SK-N-SH (cell line): ENCODE results near the gene ATP7B. TPM values are rescaled to one million over a fixed set of nuclear protein-coding genes. Genes with fewer than 3 reads are reported as not detected.

Experiments used
- CTCF ChIA-PET: fragments of 300-600, 350-600 bp; formaldehyde crosslinking; extraction: SDS; loops from one replicate; lab custom pipeline; 2021; lab: Yijun Ruan, JAX
- POLR2A ChIA-PET: fragments of 350-600 bp; sonication (Branson Sonifier 250); formaldehyde crosslinking; extraction: SDS; loops from one replicate; lab custom pipeline; 2020; ENCODE audit warnings: antibody characterized with exemption, inconsistent platforms; lab: Yijun Ruan, JAX
- DNase-seq: peaks from one replicate; pipeline ENCODE4 v3.0.0; 2012
- H2AFZ ChIP-seq: fragments of 200-600 bp; sonication (generic); 2 replicates; pipeline ENCODE4 v1.8.1; 2016; ENCODE audit warnings: antibody characterized with exemption, mild to moderate bottlenecking, low read depth
- H3F3A ChIP-seq: fragments of 200-600 bp; sonication (generic); replicated peaks from 2 replicates; pipeline ENCODE3; 2016; ENCODE audit warnings: antibody characterized with exemption, mild to moderate bottlenecking; ENCODE audit not compliant: insufficient read depth
- H3K27ac ChIP-seq, 2 experiments: fragments of 200-500 bp in 1 of 2; fragments of 200-600 bp in 1 of 2; sonication (Bioruptor generic) in 1 of 2; sonication (generic), shearing (Covaris generic) in 1 of 2; 2 replicates each; pipeline versions ENCODE4 v1.5.1 to v1.6.1; 2014 to 2016; ENCODE audit warnings: low read depth in 2 of 2, inconsistent platforms in 1 of 2, low read length in 1 of 2, mild to moderate bottlenecking in 1 of 2, mixed read lengths in 1 of 2
- H3K27me3 ChIP-seq: fragments of 200-600 bp; sonication (generic), shearing (Covaris generic); 2 replicates; pipeline ENCODE4 v1.6.1; 2016; ENCODE audit warnings: mixed run types; ENCODE audit not compliant: insufficient read depth
- H3K36me3 ChIP-seq, 2 experiments: fragments of 200-500 bp in 1 of 2; fragments of 200-600 bp in 1 of 2; sonication (Bioruptor generic) in 1 of 2; sonication (generic) in 1 of 2; replicated peaks in 1 of 2; 2 replicates each; pipeline versions ENCODE3 to v1.5.1; 2014 to 2016; ENCODE audit warnings: low read length in 1 of 2, mild to moderate bottlenecking in 1 of 2; ENCODE audit not compliant: insufficient read depth in 2 of 2, control insufficient read depth in 1 of 2
- H3K4me1 ChIP-seq, 2 experiments: fragments of 200-500 bp in 1 of 2; fragments of 200-600 bp in 1 of 2; sonication (Bioruptor generic) in 1 of 2; sonication (generic), shearing (Covaris generic) in 1 of 2; 2 replicates each; pipeline versions ENCODE4 v1.5.1 to v1.6.1; 2014 to 2016; ENCODE audit warnings: low read depth in 1 of 2, low read length in 1 of 2, mixed run types in 1 of 2; ENCODE audit not compliant: insufficient read depth in 2 of 2, control insufficient read depth in 1 of 2
- H3K4me2 ChIP-seq: fragments of 200-600 bp; sonication (generic), shearing (Covaris generic); 2 replicates; pipeline ENCODE4 v1.6.1; 2017; ENCODE audit warnings: mixed run types
- H3K4me3 ChIP-seq, 2 experiments: fragments of 200-500 bp in 1 of 2; fragments of 200-600 bp in 1 of 2; sonication (Bioruptor generic) in 1 of 2; sonication (generic), shearing (Covaris generic) in 1 of 2; 2 replicates each; pipeline versions ENCODE4 v1.5.1 to v1.8.1; 2014 to 2016; ENCODE audit warnings: low read depth in 2 of 2, inconsistent platforms in 1 of 2, low read length in 1 of 2, mild to moderate bottlenecking in 1 of 2, mixed read lengths in 1 of 2, moderate library complexity in 1 of 2
- H3K79me2 ChIP-seq: fragments of 200-600 bp; sonication (generic); 2 replicates; pipeline ENCODE4 v1.8.1; 2017; ENCODE audit warnings: mild to moderate bottlenecking; ENCODE audit not compliant: insufficient read depth
- H3K9ac ChIP-seq: fragments of 200-600 bp; sonication (generic); 2 replicates; pipeline ENCODE4 v1.6.1; 2017; ENCODE audit warnings: mixed run types
- H3K9me2 ChIP-seq: fragments of 200-600 bp; sonication (generic); 2 replicates; pipeline ENCODE4 v1.6.1; 2017; ENCODE audit warnings: mixed run types
- H3K9me3 ChIP-seq: fragments of 200-600 bp; sonication (generic); 2 replicates; pipeline ENCODE4 v1.6.1; 2017; ENCODE audit warnings: mixed run types, mild to moderate bottlenecking, moderate library complexity
- H4K20me1 ChIP-seq: fragments of 200-600 bp; sonication (generic); 2 replicates; pipeline ENCODE4 v1.6.1; 2017; ENCODE audit warnings: mild to moderate bottlenecking, mixed run types; ENCODE audit not compliant: insufficient read depth
- CHD2 ChIP-seq: fragments of 150-350 bp; IDR thresholded peaks from 2 replicates; pipeline ENCODE4 v1.6.1; 2018; ENCODE audit warnings: low read length; ENCODE audit not compliant: partially characterized antibody
- EP300 ChIP-seq, 2 experiments: IDR thresholded peaks; 2 replicates each; pipeline versions ENCODE4 v1.4.0 to v1.6.1; 2012; ENCODE audit warnings: borderline replicate concordance in 1 of 2, low read depth in 1 of 2, low read length in 1 of 2
- FOXJ3 ChIP-seq: sonication (generic); formaldehyde crosslinking; IDR thresholded peaks from 2 replicates; pipeline ENCODE4 v1.5.1; 2020; ENCODE audit warnings: mild to moderate bottlenecking, missing genetic modification reagents
- GABPA ChIP-seq: IDR thresholded peaks from 2 replicates; pipeline ENCODE4 v1.4.0; 2012; ENCODE audit warnings: low read depth, mild to moderate bottlenecking
- GATA2 ChIP-seq: sonication (generic); formaldehyde crosslinking; IDR thresholded peaks from 2 replicates; pipeline ENCODE4 v1.5.0; 2020; ENCODE audit warnings: mild to moderate bottlenecking, missing genetic modification reagents
- JUND ChIP-seq: IDR thresholded peaks from 2 replicates; pipeline ENCODE4 v1.4.0; 2012
- MXI1 ChIP-seq: IDR thresholded peaks from 2 replicates; pipeline ENCODE4 v1.6.1; 2012; ENCODE audit warnings: mild to moderate bottlenecking, low read depth, low read length, improper control_type of control experiment
- NFIC ChIP-seq: IDR thresholded peaks from 2 replicates; pipeline ENCODE4 v1.4.0; 2012; ENCODE audit warnings: borderline replicate concordance
- POLR2AphosphoS5 ChIP-seq: IDR thresholded peaks from 2 replicates; pipeline ENCODE4 v1.6.1; 2012; ENCODE audit warnings: low read depth, low read length
- RAD21 ChIP-seq: IDR thresholded peaks from 2 replicates; pipeline ENCODE4 v1.6.1; 2012; ENCODE audit warnings: mild to moderate bottlenecking, low read length
- RFX5 ChIP-seq: IDR thresholded peaks from 2 replicates; pipeline ENCODE4 v1.6.1; 2012; ENCODE audit warnings: mild to moderate bottlenecking, improper control_type of control experiment, low read length
- SIN3A ChIP-seq: IDR thresholded peaks from 2 replicates; pipeline ENCODE4 v1.6.1; 2012; ENCODE audit warnings: low read depth, mild to moderate bottlenecking, low read length, moderate library complexity, borderline replicate concordance
- SMC3 ChIP-seq: IDR thresholded peaks from 2 replicates; pipeline ENCODE4 v1.6.1; 2012; ENCODE audit warnings: low read depth, low read length, improper control_type of control experiment
- TAF1 ChIP-seq: IDR thresholded peaks from 2 replicates; pipeline ENCODE4 v1.6.1; 2012; ENCODE audit warnings: low read depth, mild to moderate bottlenecking, low read length, moderate library complexity, borderline replicate concordance
- TCF12 ChIP-seq: IDR thresholded peaks from 2 replicates; pipeline ENCODE4 v1.4.0; 2012
- TEAD4 ChIP-seq: IDR thresholded peaks from 2 replicates; pipeline ENCODE4 v1.4.0; 2012; ENCODE audit warnings: mild to moderate bottlenecking, borderline replicate concordance; ENCODE audit not compliant: insufficient read depth
- USF1 ChIP-seq: IDR thresholded peaks from 2 replicates; pipeline ENCODE4 v1.4.0; 2012; ENCODE audit warnings: low read depth, borderline replicate concordance
- WGBS: methylation state at CpG from one replicate; pipeline ENCODE4 v1.1.6; 2017; ENCODE audit warnings: low lambda C conversion rate; 5-methylcytosine and 5-hydroxymethylcytosine counted together
- polyA plus RNA-seq, 3 experiments: library from polyadenylated mRNA; depleted of rRNA; stranded (reverse); fragments of >200 nt; gene quantifications; 2 replicates each; pipeline ENCODE4 v1.2.3, GENCODE V29; 2012
- TF ChIP-seq, protein P1 (sequence below): IDR thresholded peaks from 2 replicates; pipeline ENCODE4 v1.4.0; 2012; ENCODE audit warnings: low read depth, borderline replicate concordance
- TF ChIP-seq, protein P2 (sequence below): fragments of 150-350 bp; IDR thresholded peaks from 2 replicates; pipeline ENCODE4 v1.6.1; 2016; ENCODE audit warnings: mild to moderate bottlenecking, low read depth, low read length
- TF ChIP-seq, protein P3 (sequence below): fragments of 150-350 bp; IDR thresholded peaks from 2 replicates; pipeline ENCODE4 v1.6.1; 2017; ENCODE audit warnings: antibody characterized with exemption, low read length, low read depth, borderline replicate concordance

Gene ATP7B
- polyA plus RNA-seq, 1 of the 3 experiments (the other 2 are of a cell fraction) = 4.4 TPM

- no peaks in the 10 kb centered on the region for H3K36me3 ChIP-seq
Observed at GRCh38 chr13:51927129-51927528, 84.1 kb downstream of the ATP7B start.

GRCh38 chr13:51926528-51926885, 84.7 kb downstream of the ATP7B start:
- Histone ChIP-seq H3F3A (no peaks in the 10 kb centered on the region), H3K79me2 (no peaks in the 10 kb centered on the region), H3K4me3 (no peak overlapping the region), H3K27me3 (no peaks in the 10 kb centered on the region), H4K20me1 (no peaks in the 10 kb centered on the region), H3K9ac (no peak overlapping the region), H2AFZ (no peak overlapping the region), H3K9me2 (no peaks in the 10 kb centered on the region), H3K36me3 (no peaks in the 10 kb centered on the region), H3K27ac (no peak overlapping the region), H3K4me2 (no peak overlapping the region), H3K9me3 (no peaks in the 10 kb centered on the region), H3K4me1 (peaks cover 0 to 3% of the 10 kb centered on the region in 2 experiments; a peak in 1 of 4 replicates)
- ChIA-PET POLR2A (no interaction called here), CTCF (no interaction called here)
- DNase-seq = no peak
- 86% methylated on average over 6 of the region's 6 CpGs for WGBS
- TF ChIP-seq EP300 (IDR thresholded peaks at IDR 0.05; ENCODE audit: borderline replicate concordance in 1 of 2, low read depth in 1 of 2, low read length in 1 of 2) (no peak), TEAD4 (no peak), TAF1 (no peak), CHD2 (no peak), FOXJ3 (CRISPR knock-in tag) (no peak), SMC3 (no peak), RFX5 (no peak), SIN3A (no peak), JUND (no peak), RAD21 (no peak)
- TF ChIP-seq, protein P1, sequence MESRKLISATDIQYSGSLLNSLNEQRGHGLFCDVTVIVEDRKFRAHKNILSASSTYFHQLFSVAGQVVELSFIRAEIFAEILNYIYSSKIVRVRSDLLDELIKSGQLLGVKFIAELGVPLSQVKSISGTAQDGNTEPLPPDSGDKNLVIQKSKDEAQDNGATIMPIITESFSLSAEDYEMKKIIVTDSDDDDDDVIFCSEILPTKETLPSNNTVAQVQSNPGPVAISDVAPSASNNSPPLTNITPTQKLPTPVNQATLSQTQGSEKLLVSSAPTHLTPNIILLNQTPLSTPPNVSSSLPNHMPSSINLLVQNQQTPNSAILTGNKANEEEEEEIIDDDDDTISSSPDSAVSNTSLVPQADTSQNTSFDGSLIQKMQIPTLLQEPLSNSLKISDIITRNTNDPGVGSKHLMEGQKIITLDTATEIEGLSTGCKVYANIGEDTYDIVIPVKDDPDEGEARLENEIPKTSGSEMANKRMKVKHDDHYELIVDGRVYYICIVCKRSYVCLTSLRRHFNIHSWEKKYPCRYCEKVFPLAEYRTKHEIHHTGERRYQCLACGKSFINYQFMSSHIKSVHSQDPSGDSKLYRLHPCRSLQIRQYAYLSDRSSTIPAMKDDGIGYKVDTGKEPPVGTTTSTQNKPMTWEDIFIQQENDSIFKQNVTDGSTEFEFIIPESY = no peak

More at GRCh38 chr13:51927129-51927528, 84.1 kb downstream of the ATP7B start:
- POLR2A ChIA-PET = no interaction called here
- Histone ChIP-seq H2AFZ (no peak overlapping the region), H3K4me2 (no peak overlapping the region), H4K20me1 (no peaks in the 10 kb centered on the region), H3K4me3 (no peak overlapping the region), H3K79me2 (no peaks in the 10 kb centered on the region), H3K9me2 (no peaks in the 10 kb centered on the region), H3K4me1 (peaks cover 0 to 3% of the 10 kb centered on the region in 2 experiments; a peak in 1 of 4 replicates), H3K27me3 (no peaks in the 10 kb centered on the region), H3K9ac (no peak overlapping the region), H3K27ac (no peak overlapping the region), H3F3A (no peaks in the 10 kb centered on the region), H3K9me3 (no peaks in the 10 kb centered on the region)
- no peak for DNase-seq
- TF ChIP-seq, protein P1 = no peak
- TF ChIP-seq TCF12 = no peak
- TF ChIP-seq, protein P2, sequence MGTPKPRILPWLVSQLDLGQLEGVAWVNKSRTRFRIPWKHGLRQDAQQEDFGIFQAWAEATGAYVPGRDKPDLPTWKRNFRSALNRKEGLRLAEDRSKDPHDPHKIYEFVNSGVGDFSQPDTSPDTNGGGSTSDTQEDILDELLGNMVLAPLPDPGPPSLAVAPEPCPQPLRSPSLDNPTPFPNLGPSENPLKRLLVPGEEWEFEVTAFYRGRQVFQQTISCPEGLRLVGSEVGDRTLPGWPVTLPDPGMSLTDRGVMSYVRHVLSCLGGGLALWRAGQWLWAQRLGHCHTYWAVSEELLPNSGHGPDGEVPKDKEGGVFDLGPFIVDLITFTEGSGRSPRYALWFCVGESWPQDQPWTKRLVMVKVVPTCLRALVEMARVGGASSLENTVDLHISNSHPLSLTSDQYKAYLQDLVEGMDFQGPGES = no peak
- TF ChIP-seq POLR2AphosphoS5 = no peak
- TF ChIP-seq TEAD4 = no peak
- no peak for TF ChIP-seq FOXJ3 (CRISPR knock-in tag)
- TF ChIP-seq, protein P3, sequence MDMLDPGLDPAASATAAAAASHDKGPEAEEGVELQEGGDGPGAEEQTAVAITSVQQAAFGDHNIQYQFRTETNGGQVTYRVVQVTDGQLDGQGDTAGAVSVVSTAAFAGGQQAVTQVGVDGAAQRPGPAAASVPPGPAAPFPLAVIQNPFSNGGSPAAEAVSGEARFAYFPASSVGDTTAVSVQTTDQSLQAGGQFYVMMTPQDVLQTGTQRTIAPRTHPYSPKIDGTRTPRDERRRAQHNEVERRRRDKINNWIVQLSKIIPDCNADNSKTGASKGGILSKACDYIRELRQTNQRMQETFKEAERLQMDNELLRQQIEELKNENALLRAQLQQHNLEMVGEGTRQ = no peak
- TF ChIP-seq USF1 = no peak
- no peak for TF ChIP-seq CHD2
- no peak for TF ChIP-seq GABPA
- no peak for TF ChIP-seq NFIC
- TF ChIP-seq SMC3 = no peak
- no peak for TF ChIP-seq TAF1
- no peak for TF ChIP-seq MXI1
- no peak for TF ChIP-seq GATA2
- WGBS = 80% methylated on average over 7 of the region's 7 CpGs
- CTCF ChIA-PET = no interaction called here
